Astrocyte (in vitro differentiated cells and primary cell): Measurements from ENCODE around the gene PGAM5. TPM values are rescaled to one million over a fixed set of nuclear protein-coding genes. Genes with fewer than 3 reads are reported as not detected.

Experiments
- DNase-seq: peaks from one replicate; pipeline ENCODE4 v3.0.0-alpha.2; 2010; ENCODE audit warnings: low read depth
- FAIRE-seq: peaks from 2 replicates; lab custom pipeline; 2011; peaks lifted over from hg19 to GRCh38; lab: Jason Lieb, UNC
- H2AFZ ChIP-seq: 2 replicates; pipeline ENCODE4 v1.6.0; 2012; ENCODE audit warnings: low read depth, low read length, inconsistent platforms
- H3K27ac ChIP-seq: 2 replicates; pipeline ENCODE4 v1.5.1; 2011; ENCODE audit warnings: low read depth, low read length, inconsistent platforms
- H3K27me3 ChIP-seq: 2 replicates; pipeline ENCODE4 v1.6.0; 2011; ENCODE audit warnings: low read length, inconsistent platforms; ENCODE audit not compliant: insufficient read depth
- H3K36me3 ChIP-seq: 2 replicates; pipeline ENCODE4 v1.5.1; 2011; ENCODE audit warnings: low read length, inconsistent platforms; ENCODE audit not compliant: insufficient read depth
- H3K4me1 ChIP-seq: 2 replicates; pipeline ENCODE4 v1.5.1; 2011; ENCODE audit warnings: low read length, inconsistent platforms; ENCODE audit not compliant: insufficient read depth
- H3K4me2 ChIP-seq: 2 replicates; pipeline ENCODE4 v1.6.0; 2012; ENCODE audit warnings: low read length, inconsistent platforms
- H3K4me3 ChIP-seq: 2 replicates; pipeline ENCODE4 v1.5.1; 2011; ENCODE audit warnings: low read depth, mild to moderate bottlenecking, low read length, inconsistent platforms; ENCODE audit not compliant: insufficient read depth
- H3K79me2 ChIP-seq: 2 replicates; pipeline ENCODE4 v1.6.0; 2012; ENCODE audit warnings: mild to moderate bottlenecking, low read length, inconsistent platforms; ENCODE audit not compliant: insufficient read depth
- H3K9ac ChIP-seq: 2 replicates; pipeline ENCODE4 v1.6.0; 2012; ENCODE audit warnings: mild to moderate bottlenecking, low read length, inconsistent platforms
- H3K9me3 ChIP-seq: 2 replicates; pipeline ENCODE4 v1.5.1; 2012; ENCODE audit warnings: low read depth, mild to moderate bottlenecking, low read length, inconsistent platforms; ENCODE audit not compliant: insufficient read depth
- H4K20me1 ChIP-seq: 2 replicates; pipeline ENCODE4 v1.6.0; 2012; ENCODE audit warnings: low read length, inconsistent platforms; ENCODE audit not compliant: insufficient read depth
- H3K27ac Mint-ChIP-seq: one replicate; pipeline ENCODE4 v1.8.0; 2021; ENCODE audit warnings: mild to moderate bottlenecking, mixed read lengths; ENCODE audit not compliant: unreplicated experiment
- H3K27me3 Mint-ChIP-seq: one replicate; pipeline ENCODE4 v1.8.0; 2021; ENCODE audit warnings: low read depth, mixed read lengths; ENCODE audit not compliant: unreplicated experiment
- H3K36me3 Mint-ChIP-seq: one replicate; pipeline ENCODE4 v1.8.0; 2021; ENCODE audit warnings: low read depth, mixed read lengths; ENCODE audit not compliant: unreplicated experiment
- H3K4me1 Mint-ChIP-seq: one replicate; pipeline ENCODE4 v1.8.0; 2021; ENCODE audit warnings: low read depth, mixed read lengths; ENCODE audit not compliant: unreplicated experiment
- H3K4me3 Mint-ChIP-seq: one replicate; pipeline ENCODE4 v1.8.0; 2021; ENCODE audit warnings: mild to moderate bottlenecking, moderate library complexity, mixed read lengths; ENCODE audit not compliant: unreplicated experiment
- H3K9me3 Mint-ChIP-seq: one replicate; pipeline ENCODE4 v1.8.0; 2021; ENCODE audit warnings: mild to moderate bottlenecking, mixed read lengths; ENCODE audit not compliant: unreplicated experiment
- EZH2 ChIP-seq: IDR thresholded peaks from 2 replicates; pipeline ENCODE4 v1.6.1; 2012; ENCODE audit warnings: mild to moderate bottlenecking, low read length, inconsistent platforms; ENCODE audit not compliant: insufficient read depth
- total RNA-seq: library from RNA; stranded (reverse); gene quantifications from 2 replicates; pipeline ENCODE4 v1.2.1, GENCODE V29; 2021
- TF ChIP-seq, protein P1 (sequence below): IDR thresholded peaks from 2 replicates; pipeline ENCODE4 v1.5.1; 2011; ENCODE audit warnings: low read depth, mild to moderate bottlenecking, inconsistent platforms, low read length, moderate library complexity; ENCODE audit not compliant: insufficient read depth

Gene PGAM5
- total RNA-seq, 1 donor from 2014 or later = 43.4 TPM

- TF ChIP-seq, protein P1, sequence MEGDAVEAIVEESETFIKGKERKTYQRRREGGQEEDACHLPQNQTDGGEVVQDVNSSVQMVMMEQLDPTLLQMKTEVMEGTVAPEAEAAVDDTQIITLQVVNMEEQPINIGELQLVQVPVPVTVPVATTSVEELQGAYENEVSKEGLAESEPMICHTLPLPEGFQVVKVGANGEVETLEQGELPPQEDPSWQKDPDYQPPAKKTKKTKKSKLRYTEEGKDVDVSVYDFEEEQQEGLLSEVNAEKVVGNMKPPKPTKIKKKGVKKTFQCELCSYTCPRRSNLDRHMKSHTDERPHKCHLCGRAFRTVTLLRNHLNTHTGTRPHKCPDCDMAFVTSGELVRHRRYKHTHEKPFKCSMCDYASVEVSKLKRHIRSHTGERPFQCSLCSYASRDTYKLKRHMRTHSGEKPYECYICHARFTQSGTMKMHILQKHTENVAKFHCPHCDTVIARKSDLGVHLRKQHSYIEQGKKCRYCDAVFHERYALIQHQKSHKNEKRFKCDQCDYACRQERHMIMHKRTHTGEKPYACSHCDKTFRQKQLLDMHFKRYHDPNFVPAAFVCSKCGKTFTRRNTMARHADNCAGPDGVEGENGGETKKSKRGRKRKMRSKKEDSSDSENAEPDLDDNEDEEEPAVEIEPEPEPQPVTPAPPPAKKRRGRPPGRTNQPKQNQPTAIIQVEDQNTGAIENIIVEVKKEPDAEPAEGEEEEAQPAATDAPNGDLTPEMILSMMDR = no peak
- no peak for TF ChIP-seq EZH2
- Histone ChIP-seq H3K79me2 (no peaks in the 10 kb centered on the region), H3K27ac (no peak overlapping the region), H3K9ac (no peak overlapping the region), H3K36me3 (peaks cover 22% of the 10 kb centered on the region), H2AFZ (no peak overlapping the region), H3K4me2 (no peak overlapping the region), H4K20me1 (no peaks in the 10 kb centered on the region), H3K4me1 (no peaks in the 10 kb centered on the region), H3K9me3 (no peaks in the 10 kb centered on the region), H3K4me3 (no peak overlapping the region), H3K27me3 (no peaks in the 10 kb centered on the region)
- H3K27me3 Mint-ChIP-seq = no peaks in the 10 kb centered on the region
- H3K4me3 Mint-ChIP-seq = no peak overlapping the region
- H3K36me3 Mint-ChIP-seq = peaks cover 22% of the 10 kb centered on the region
- FAIRE-seq (no peak), DNase-seq (no peak)
- no peaks in the 10 kb centered on the region for H3K4me1 Mint-ChIP-seq
- H3K27ac Mint-ChIP-seq = no peak overlapping the region
- H3K9me3 Mint-ChIP-seq = peaks cover 2% of the 10 kb centered on the region
Measured at GRCh38 chr12:132662901-132663755, 47.5 kb upstream of the PGAM5 start.

DNA sequence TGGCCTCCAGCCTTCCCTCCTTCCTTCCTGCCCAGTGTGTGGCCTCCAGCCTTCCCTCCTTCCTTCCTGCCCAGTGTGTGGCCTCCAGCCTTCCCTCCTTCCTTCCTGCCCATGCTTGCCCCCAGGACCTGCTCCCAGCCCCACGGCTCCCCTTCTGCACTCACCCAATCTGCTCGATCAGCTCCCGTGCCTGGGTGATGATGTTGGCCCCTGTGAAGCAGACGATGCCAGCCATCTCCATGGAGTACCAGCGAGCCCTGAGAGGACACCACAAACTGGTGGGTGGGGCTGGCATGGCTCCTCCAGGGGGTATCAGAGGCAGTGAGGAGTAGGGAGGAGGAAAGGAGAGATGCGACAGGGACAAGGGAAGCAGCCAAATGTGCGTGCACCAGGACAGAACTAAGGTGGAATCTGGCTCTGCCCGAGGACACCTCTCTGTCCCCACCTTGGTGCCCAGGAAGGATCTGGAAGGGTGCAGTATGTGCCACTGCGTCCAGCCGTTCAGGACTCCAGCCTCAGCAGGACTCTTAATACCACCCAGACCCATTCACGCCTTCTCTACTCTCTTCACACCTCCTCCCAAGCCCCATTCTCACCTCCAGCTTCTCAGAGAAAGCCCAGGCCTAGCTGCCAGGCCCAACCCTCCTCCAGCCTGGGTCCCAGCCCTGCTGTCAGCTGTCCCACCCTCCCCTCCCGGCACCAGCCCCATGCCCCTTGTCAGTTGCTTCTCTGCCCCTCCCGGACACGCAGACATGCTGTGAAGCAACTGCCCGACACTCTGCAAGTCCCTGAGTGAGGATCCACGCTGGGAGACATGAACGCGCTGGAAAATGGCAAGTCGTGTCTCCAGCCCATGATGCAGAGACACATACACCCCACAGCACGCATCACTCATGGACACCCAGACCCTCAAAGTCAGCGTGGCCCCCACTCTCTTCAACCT is 46.2 kb upstream of the PGAM5 start:
- no peak overlapping the region for H3K27ac Mint-ChIP-seq
- FAIRE-seq = no peak

More for the DNA sequence above, 46.2 kb upstream of the PGAM5 start:
- Histone ChIP-seq H3K36me3 (peaks cover 17% of the 10 kb centered on the region), H3K9me3 (no peaks in the 10 kb centered on the region), H3K27ac (no peak overlapping the region), H2AFZ (no peak overlapping the region), H3K4me2 (no peak overlapping the region), H3K4me1 (no peaks in the 10 kb centered on the region), H4K20me1 (no peaks in the 10 kb centered on the region), H3K79me2 (no peaks in the 10 kb centered on the region), H3K9ac (no peak overlapping the region), H3K27me3 (no peaks in the 10 kb centered on the region), H3K4me3 (no peak overlapping the region)
- H3K4me1 Mint-ChIP-seq = no peaks in the 10 kb centered on the region
- H3K36me3 Mint-ChIP-seq = peaks cover 27% of the 10 kb centered on the region
- peaks cover 2% of the 10 kb centered on the region for H3K9me3 Mint-ChIP-seq
- no peak overlapping the region for H3K4me3 Mint-ChIP-seq
- no peak for DNase-seq
- TF ChIP-seq, protein P1 = no peak
- TF ChIP-seq EZH2 = no peak
- H3K27me3 Mint-ChIP-seq = no peaks in the 10 kb centered on the region
